Myocyte (in vitro differentiated cells): ENCODE measurements around the gene ZNF594. TPM values are rescaled to one million over a fixed set of nuclear protein-coding genes. Genes with fewer than 3 reads are reported as not detected.
"Not testable (repeated sequence)": the region's sequence is repeated elsewhere in the genome, so short reads cannot be mapped to it uniquely, and the experiment has no call there.

ENCODE experiments used
- DNase-seq: peaks from one replicate; pipeline ENCODE4 v3.0.0-alpha.2; 2012; ENCODE audit warnings: low read depth
- polyA plus RNA-seq: library from polyadenylated mRNA; unstranded; fragments of >200 nt; gene quantifications from one replicate; pipeline ENCODE4 v1.2.1, GENCODE V29; 2012; ENCODE audit warnings: missing spikeins
- total RNA-seq: library from RNA; depleted of rRNA; stranded (reverse); fragments of >200 nt; gene quantifications from 2 replicates; pipeline ENCODE4 v1.2.3, GENCODE V29; 2014

ZNF594 gene
- total RNA-seq, result 4.9 and 5.9 TPM in 2 replicates
- 2.0 TPM for polyA plus RNA-seq

DNA sequence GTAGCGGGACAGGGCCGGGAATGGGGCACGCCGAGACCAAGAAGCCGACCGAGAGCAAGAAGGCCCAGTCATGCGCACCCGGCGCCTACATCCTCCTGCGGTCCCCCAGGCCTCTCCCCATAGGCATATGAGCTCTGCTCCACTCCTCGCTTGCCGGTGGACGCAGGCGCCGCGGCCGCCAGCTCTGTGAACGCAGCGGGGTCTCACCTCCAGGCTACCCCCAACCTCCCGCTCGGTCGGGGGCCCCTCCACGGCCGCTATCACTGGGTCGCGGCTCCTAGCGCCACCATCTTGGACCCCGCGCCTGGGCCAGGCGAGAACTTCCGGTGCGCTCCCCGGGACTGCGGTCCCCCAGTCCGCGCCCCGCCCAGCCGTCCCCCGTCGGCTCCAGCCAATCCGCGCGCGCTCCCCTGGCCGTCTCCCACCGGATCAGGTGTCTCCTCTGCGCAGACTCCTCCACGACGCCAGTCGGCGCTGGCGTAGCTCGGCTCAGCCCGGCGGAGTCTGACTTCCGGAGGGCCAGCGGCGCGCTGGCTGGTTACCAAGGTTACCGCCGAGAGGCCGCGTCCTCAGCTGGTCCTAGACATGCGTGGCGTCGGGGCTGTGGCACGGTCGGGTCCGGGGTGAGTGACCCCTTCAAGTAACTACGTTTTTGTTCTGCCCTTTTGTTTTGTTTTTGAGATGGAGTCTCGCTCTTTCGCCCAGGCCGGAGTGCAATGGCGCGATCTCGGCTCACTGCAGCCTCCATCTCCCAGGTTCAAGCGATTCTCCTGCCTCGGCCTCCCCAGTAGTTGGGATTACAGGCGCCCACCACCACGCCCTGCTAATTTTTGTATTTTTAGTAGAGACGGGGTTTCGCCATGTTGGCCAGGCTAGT lies at the start of gene ZNF594:
ZNF594 (minus strand) TSS at position 328 of the 877 bp plus-strand sequence. CDS start 7,612 bp downstream, outside the sequence.
- peak; percentile 92 for DNase-seq

DNA sequence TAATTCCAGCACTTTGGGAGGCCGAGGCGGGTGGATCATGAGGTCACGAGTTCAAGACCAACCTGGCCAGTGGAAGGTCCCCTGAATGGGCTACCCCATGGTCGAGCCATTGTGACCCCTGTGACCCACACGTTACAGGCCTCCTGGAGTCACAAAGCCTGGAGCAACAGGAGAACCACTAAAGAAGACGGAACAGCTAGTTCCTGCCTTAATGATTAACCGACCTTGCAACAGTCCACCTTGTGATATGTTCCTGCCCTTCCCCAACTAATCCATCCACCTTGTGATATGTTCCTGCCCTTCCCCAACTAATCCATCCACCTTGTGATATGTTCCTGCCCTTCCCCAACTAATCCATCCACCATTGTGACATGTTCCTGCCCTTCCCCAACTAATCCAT lies 48.1 kb upstream of the ZNF594 start:
- DNase-seq, result not testable (repeated sequence)

DNA sequence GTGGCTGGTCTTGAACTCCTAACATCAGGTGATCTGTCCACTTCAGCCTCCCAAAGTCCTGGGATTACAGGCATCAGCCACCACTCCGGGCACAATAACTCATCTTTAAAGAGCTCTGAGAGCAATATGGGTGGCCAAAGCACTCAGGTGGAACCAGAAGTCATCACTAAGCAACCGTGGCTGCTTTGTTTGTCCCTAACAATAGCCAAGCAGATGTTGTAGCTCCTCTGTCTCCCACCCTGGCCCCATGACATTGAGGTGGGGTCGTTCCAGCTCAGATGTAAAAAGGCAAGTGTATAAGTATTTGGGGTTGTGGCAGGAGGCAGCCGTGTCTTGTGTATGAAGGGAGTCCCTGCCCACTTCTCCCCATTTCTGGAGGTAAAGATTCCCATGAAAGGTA lies 46.7 kb upstream of the ZNF594 start:
- DNase-seq, result no peak

DNA sequence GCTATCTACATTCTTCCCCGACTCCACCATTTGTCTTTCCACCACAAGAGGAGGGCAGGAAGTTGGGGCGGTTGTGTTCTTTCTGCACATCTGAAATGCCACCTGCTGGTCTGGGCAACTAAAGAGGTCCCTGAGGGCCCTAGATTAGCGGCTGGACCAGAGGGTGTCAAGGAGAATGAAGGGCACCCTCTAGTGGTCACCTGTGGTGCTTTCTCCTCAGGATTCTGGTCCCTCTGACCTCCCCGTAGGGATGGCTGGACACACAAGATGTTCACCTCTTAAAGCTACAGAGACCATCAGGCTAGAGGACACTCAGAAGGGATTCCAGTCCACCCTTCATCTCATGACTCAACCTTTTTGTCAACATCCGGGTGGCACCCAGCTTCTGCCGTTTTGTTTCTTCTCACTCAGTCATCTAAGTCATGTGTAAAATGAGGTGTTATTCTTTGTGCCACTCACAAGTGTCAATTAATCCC lies 45.9 kb upstream of the ZNF594 start:
- peak; percentile 56 for DNase-seq

DNA sequence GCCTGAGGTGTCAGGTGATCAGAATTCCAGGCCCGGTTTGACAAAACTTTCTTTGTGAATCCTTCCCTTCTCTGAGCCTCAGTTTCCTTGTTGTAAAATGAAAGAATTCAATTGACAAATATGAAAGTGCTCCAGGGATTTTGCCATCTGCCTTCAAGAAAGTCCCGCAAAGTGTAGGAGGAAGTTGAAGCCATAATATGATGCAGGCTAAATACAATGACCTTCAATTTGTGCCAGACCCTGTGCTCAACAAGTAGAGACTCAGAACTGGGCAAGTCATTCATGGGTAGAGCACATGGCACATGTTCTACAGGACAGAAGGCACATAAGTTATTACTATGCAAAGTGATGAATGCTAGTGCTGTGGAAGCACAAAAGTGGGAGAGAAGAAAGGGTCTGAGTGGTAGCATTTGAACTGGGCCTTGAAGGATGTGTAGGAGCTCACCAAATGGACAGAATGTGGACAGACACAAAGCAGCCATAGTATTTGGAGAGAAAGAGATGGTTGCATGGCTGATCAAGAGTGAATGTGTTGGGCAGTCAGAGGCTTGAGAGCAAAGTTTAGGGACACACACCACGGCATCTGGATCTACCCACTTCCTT lies 45.4 kb upstream of the ZNF594 start:
- no peak for DNase-seq

DNA sequence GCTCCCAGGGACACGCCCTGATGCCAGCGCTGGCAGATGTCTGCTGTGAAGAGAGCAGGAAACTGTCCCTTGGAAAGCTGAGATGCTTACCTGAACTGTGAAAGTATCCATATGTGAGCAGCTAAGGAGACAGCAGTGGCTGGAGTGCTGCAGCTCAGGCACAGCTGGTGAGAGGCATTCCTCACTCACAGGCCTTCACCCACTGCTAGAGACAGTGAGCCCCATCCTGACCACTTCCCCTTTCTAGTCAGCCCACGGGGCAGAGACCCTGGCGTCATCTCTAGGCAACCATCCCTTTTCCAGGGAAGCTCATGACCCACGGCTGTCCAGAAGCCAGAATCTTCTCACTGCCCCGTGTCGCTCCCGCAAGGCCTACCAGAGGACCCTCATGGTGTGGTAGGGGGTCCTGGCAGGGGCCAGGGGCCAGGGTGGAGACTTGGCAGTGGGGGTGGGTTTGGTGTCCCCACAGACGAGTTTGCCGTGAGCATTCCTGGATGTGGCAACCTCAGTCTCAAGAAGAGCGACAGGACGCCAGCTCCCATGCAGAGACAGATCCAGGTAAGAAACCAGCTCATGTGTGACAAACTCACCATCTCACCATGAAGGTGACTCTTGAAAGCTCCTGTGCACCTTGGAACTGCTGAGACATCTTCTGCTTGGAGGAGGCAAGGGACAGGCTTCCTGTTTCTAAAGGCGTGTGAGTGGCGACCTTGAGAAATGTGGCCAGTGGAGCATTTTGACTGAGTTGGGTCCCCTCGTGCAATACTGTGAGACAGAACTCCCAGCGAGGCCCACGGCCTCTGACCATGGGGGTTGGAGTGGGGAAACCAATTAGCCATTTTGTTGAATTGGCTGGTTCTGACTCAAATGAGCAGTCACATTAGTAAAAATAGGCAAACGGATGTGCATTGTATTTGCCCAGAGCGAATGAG lies 43.2 kb upstream of the ZNF594 start, which contains the start of gene SCIMP:
SCIMP (minus strand) TSS at position 216 of the 932 bp plus-strand sequence; CDS start at position 111, 105 bp downstream.
- DNase-seq, result no peak

DNA sequence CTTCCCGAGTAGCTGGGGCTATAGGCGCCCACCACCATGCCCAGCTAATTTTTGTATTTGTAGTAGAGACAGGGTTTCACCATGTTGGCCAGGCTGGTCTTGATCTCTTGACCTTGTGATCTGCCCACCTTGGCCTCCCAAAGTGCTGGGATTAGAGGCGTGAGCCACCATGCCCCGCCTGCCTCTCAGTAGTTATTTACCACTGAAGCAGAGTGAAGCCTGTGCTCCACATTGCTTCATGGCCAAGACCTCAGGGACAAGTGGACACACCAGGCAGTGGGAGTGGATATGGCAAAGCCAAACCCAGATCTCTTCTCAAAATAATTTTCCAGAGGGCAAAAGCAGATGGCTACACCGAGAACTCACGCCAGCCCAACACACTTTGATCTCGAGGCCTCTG lies 41.8 kb upstream of the ZNF594 start:
- DNase-seq, result not testable (repeated sequence)

DNA sequence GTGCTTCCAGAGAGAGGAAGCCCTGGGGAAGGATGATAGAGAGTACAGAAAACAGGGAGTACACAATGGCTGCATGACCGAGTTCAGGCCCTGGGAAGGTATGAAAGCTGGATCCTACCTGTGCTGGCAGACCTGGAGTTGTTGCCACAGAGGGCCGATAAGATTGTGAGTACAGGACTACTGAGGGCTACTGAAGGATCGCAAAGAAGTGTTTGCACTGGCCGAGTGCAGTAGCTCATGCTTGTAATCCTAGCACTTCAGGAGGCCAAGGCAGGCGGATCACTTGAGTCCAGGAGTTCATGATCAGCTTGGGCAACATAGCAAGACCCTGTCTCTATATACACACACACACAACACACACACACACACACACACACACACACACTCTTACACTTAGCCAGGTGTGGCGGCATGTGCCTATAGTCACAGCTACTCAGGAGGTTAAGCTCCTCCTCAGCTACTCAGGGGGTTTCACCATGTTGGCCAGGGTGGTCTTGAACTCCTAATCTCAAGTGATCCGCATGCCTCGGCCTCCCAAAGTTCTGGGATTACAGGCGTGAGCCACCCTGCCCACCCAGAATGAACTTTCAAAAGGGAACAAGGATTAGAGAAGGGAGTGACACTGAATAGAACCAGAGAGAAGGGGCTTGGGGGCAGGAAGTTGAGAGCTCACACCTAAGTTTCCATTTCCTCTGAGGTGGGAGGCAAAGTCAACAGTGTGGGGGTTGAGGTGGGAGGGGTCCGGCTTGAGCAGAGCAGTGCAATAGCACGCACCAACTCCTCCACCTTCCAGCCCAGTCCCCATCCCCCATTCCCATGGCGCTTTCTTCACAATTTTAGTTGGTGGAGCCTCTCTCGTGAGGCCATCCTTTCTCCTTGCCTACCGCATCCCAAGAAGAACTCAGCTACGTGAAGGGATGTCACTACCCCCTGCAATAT lies 35.5 kb upstream of the ZNF594 start:
- no peak for DNase-seq

DNA sequence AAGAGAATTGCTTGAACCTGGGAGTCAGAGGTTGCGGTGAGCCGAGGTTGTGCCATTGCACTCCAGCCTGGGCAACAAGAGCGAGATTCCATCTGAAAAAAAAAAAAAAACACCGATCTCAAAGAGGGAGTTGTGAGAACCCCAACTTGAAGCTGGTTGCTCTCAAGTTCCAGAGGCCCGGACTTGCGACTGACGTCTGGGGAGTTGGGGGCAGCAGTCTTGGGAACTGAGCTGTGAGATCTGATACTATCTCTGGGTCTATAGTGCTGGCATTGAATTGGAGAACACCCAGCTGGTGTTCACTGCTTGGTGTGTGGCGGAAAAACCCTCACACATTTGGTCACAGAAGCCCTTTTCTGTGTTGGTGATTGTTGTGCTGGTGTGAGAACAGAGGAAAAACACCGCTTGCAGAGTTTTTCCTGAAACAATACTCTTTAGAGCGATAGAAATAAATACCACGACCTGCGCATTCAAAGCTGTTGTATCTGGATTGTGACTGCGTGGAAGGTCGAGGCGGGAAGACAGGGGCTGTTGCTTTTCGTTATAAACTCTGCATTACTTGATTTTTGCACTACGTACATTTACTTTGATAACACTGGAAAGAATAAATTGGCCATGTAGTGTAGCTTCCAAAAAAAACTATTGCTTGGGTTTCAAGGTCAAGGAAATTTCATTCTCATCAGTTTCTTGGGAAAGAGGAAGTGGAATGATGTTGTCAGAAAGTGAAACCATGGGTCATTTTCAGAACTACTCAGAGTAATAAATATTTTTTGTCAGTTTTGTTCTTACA lies 34.2 kb upstream of the ZNF594 start:
- DNase-seq, result no peak

DNA sequence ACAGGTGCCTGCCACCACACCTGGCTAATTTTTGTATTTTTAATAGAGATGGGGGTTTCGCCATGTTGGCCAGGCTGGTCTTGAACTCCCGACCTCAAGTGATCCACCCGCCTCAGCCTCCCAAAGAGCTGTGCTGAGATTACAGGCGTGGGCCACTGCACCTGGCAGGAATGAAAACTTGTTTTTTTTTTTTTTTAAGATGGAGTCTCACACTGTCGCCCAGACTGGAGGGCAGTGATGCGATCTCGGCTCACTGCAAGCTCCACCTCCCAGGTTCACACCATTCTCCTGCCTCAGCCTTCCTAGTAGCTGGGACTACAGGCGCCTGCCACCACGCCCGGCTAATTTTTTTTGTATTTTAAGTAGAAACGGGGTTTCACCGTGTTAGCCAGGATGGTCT lies 30.2 kb upstream of the ZNF594 start:
- DNase-seq, result not testable (repeated sequence)

DNA sequence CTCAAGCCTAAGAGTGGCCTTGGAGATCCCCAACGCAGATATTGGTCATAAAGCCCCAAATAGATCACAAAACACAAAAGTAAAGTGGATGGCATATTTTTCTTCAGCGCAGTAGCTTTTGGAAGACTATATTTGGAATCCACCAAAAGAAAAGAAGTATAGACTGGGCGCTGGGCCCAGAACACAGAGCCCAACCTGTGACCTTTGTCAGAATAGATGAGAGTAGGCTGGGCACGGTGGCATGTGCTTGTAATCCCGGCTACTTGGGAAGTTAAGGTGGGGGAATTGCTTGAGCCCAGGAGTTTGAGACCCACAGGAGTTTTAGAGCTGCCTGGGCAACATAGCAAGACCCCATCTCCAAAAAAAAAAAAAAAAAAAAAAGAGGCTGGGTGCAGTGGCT lies 28.4 kb upstream of the ZNF594 start:
- no peak for DNase-seq

DNA sequence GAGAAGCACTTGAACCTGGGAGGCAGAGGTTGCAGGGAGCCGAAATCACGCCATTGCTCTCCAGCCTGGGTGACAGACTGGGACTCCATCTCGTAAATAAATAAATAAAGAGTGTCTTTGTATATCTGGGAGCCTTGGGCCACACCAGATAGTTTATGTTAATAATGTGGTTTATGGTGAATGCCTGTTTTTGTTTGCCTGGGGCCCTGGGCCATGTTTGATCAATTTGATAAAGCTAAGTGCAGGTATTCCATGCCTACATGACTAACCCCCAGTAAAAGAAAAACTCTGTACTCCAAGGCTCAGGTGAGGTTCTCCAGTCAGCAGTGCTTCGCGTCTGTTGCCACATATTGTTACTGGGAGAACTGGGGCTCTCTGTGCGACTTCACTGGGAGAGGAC lies 27.9 kb upstream of the ZNF594 start:
- DNase-seq, result no peak

DNA sequence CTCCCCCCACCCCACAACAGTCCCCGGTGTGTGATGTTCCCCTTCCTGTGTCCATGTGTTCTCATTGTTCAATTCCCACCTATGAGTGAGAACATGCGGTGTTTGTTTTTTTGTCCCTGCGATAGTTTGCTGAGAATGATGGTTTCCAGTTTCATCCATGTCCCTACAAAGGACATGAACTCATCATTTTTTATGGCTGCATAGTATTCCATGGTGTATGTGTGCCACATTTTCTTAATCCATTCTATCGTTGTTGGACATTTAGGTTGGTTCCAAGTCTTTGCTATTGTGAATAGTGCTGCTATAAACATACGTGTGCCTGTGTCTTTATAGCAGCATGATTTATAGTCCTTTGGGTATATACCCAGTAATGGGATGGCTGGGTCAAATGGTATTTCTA lies 25.9 kb upstream of the ZNF594 start:
- not testable (repeated sequence) for DNase-seq

DNA sequence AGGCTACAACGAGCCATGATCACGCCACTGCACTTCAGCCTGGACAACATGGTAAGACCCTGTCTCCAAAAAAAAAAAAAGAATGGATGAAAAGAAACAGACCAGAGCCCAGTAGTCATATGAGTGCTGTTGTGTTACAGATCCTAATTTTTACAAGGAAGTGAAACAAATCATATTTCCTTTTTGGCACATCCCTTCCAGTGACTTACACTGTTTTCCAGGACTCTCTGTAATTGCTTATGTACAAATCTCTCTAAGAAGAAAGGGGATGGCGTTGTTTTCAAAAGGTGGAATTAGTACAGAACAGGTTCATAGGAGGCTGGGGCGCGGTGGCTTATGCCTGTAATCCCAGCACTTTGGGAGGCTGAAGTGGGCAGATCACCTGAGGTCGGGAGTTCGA lies 19.8 kb upstream of the ZNF594 start:
- DNase-seq, result no peak

DNA sequence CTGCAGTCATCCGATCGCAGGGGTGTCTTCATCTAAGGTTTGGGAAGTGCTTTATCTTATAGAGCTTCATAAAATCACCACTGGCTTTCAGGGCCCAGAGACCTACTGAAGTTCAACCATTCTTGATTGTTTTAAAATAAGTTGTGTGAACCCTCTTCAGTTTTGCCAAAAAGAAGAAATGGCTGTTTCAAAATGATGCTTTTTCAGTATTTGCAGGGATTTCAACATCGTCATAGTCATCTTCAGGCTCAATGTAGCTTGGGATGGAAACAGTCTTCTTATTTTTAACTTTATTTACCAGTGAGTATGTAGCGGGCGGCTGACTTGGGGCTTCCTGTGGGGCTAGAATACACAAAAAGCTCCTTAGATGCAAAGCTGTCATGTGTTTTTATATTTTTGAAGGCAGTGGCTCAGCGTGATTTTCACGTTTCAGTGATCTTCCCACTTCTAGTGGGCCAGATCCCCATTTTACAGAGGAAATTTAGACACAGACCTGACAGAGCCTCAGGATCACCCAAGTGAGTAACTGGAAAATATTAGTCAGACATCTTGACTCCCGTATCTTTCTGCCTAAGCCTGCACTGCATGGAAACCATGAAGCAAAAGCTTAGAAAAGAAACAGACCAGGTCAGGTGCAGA lies 19.1 kb upstream of the ZNF594 start:
- no peak for DNase-seq

DNA sequence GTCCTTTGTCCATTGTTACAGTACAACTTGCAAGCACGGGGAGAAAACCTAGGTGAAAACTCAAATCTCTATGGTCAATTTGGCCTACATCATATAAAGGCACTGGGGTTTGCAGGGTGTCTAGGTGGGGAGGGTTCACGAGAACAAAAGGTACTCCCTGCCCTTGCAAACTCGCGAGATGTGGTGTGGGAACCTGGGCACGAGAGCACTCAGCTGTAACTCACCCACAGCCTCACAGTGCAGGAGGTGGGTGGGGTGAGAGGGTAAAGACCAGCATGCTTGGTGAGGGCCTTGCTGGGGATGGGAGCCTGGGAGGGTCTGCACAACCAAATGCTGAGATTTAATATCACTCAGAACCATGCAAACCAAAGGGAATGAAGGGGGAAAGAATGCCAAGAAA lies 18.4 kb upstream of the ZNF594 start:
- no peak for DNase-seq

DNA sequence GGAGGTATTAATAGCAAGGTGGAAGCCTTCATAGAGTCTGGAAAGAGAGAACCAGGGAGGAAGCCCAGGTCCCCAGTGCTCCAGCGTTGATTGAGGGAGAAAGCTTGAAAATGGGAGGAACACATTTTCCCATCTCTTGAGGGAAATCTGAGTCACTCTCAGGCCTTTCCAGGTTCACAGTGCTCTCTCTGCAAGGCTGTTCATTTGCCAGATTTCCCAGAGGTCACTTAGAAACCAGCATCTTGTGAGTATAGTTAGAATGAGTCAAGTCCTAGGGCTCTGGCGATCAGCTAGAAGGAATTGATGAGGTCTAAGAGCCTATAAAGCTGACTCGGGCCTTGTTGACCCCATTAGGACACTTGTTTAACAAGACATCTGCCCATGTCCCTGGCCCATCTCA lies 17.7 kb upstream of the ZNF594 start:
- no peak for DNase-seq

DNA sequence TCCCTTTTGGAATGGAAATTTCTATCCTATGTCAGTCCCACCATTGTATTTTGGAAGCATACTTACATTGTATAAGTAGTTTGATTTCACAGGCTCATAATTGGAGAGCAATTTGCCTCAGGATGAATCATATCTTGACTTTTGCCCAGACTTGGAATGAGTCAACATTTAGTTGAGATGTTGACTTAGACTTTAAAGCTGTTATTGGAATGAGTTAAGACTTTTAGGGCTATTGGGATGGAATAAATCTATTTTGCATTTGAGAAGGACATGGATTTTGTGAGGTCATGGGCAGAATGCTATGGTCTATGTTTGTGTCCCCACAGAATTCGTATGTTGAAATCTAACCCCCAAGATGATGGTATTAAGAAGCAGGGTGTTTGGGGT lies 12.2 kb upstream of the ZNF594 start:
- DNase-seq, result no peak
